ENCODE results near the gene CYS1. TPM values are rescaled to one million over a fixed set of nuclear protein-coding genes. Genes with fewer than 3 reads are reported as not detected.

CYS1 gene
- polyA plus RNA-seq, 2 of the 4 experiments (the other 2 are of a cell fraction): 0.68 to 1.1 TPM

DNA sequence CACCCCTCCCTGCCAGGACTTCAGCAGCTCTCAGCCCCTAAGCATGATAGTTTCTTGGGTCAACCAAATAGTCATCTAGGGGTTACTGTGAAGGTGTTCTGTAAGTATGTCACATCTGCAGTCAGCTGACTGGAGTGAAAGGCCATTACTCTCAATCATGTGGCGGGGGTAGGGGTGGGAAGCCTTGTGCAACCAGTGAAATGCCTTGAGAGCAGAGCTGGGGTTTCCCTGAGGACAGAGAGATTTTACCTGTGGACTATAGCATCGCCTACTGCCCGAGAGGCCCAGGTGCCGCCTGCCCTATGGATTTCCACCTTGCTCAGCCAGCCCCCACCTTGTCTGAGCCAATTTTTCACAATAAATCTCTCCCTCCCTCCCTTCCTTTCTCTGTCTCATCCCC, 57.8 kb downstream of the CYS1 start:
- CTCF ChIA-PET: interaction anchor here (1.1 to 9.0 kb wide), 6 partner anchors 15 to 208 kb away, joined by 3 to 53 read pairs (median 6); no protein-coding TSS in a partner anchor
- WGBS (ENCODE audit: missing lambda C conversion rate): 86% methylated on average over 4 of the region's 4 CpGs
- Histone ChIP-seq H3K9me3 (0 out of 3 replicates have a peak, but pooled peaks cover under 1% of the 10 kb centered on the region), H3K4me1 (no peaks in the 10 kb centered on the region), H3K4me3 (no peak overlapping the region), H3K27ac (no peak overlapping the region), H3K4me2 (no peak overlapping the region)
- no peak for DNase-seq (ENCODE audit: low read depth in 1 of 2, low spot score in 1 of 2)
- TF ChIP-seq, protein P1, sequence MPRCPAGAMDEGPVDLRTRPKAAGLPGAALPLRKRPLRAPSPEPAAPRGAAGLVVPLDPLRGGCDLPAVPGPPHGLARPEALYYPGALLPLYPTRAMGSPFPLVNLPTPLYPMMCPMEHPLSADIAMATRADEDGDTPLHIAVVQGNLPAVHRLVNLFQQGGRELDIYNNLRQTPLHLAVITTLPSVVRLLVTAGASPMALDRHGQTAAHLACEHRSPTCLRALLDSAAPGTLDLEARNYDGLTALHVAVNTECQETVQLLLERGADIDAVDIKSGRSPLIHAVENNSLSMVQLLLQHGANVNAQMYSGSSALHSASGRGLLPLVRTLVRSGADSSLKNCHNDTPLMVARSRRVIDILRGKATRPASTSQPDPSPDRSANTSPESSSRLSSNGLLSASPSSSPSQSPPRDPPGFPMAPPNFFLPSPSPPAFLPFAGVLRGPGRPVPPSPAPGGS (IDR thresholded peaks at IDR 0.05): no peak
- TF ChIP-seq, protein P2, sequence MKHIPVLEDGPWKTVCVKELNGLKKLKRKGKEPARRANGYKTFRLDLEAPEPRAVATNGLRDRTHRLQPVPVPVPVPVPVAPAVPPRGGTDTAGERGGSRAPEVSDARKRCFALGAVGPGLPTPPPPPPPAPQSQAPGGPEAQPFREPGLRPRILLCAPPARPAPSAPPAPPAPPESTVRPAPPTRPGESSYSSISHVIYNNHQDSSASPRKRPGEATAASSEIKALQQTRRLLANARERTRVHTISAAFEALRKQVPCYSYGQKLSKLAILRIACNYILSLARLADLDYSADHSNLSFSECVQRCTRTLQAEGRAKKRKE (CRISPR knock-in tag; IDR thresholded peaks at IDR 0.05; ENCODE audit: low read depth): no peak
- no peak for TF ChIP-seq RNF2 (IDR thresholded peaks at IDR 0.05; ENCODE audit: borderline replicate concordance, low read depth)
- no peak for TF ChIP-seq NR3C1 (IDR thresholded peaks at IDR 0.05)
- no peak for TF ChIP-seq FOSB (CRISPR knock-in tag; IDR thresholded peaks at IDR 0.05)
- no peak for TF ChIP-seq KDM5A (IDR thresholded peaks at IDR 0.05)
- TF ChIP-seq REST (IDR thresholded peaks at IDR 0.05): no peak
- no peak for TF ChIP-seq HOXA7 (CRISPR knock-in tag; IDR thresholded peaks at IDR 0.05)
- TF ChIP-seq JUN (IDR thresholded peaks at IDR 0.05): no peak
- no peak for TF ChIP-seq SREBF2 (IDR thresholded peaks at IDR 0.05)
- no peak for TF ChIP-seq EP300 (IDR thresholded peaks at IDR 0.05)
- POLR2A ChIA-PET: no interaction called here
- no peak for FAIRE-seq
- ATAC-seq: peak; percentile 13 to 21; a peak in 4 of 6 replicates

DNA sequence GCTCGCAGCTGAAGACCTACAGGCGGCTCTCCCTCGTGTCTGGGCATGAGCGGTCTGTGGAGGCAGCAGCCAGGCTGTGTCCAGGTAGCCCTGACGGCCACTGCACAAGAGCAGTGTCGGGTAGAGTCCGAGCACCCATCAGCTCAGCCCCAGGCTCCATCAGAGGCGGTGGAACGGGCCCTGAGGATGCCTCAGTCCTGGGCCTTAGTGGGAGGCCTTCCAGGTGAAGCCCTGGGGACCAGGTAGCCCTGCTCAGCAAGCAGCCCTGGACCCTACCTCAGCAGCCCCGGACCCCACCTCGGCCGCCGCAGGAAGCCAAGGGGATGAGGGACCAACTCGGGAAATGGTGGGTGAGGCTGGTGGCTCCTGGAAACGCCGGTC, 58.2 kb downstream of the CYS1 start:
- 0 out of 3 replicates have a peak, but pooled peaks cover 4% of the 10 kb centered on the region for H3K9me3 ChIP-seq
- H3K27ac ChIP-seq: no peak overlapping the region
- ChIA-PET POLR2A (no interaction called here), CTCF (interaction anchor here (1.1 to 9.0 kb wide), 7 partner anchors 15 to 208 kb away, joined by 3 to 53 read pairs (median 4); no protein-coding TSS in a partner anchor)
- TF ChIP-seq TP53 (CRISPR knock-in tag; IDR thresholded peaks at IDR 0.05) (no peak), EP300 (IDR thresholded peaks at IDR 0.05) (no peak), HDAC2 (IDR thresholded peaks at IDR 0.05) (no peak), JUN (IDR thresholded peaks at IDR 0.05) (no peak), HOXA7 (CRISPR knock-in tag; IDR thresholded peaks at IDR 0.05) (no peak), FOSL2 (IDR thresholded peaks at IDR 0.05) (no peak), FOSL2 (CRISPR knock-in tag; IDR thresholded peaks at IDR 0.05) (no peak)
- TF ChIP-seq, protein P1 (IDR thresholded peaks at IDR 0.05): no peak
- ATAC-seq (peak in 1 of 2 experiments; percentile 30; a peak in 3 of 6 replicates), DNase-seq (ENCODE audit: low read depth in 1 of 2, low spot score in 1 of 2) (no peak), FAIRE-seq (no peak)
- no peak overlapping the region for H3K4me2 ChIP-seq
- H3K4me1 ChIP-seq: no peaks in the 10 kb centered on the region
- no peak overlapping the region for H3K4me3 ChIP-seq
- 62% methylated on average over 10 of the region's 16 CpGs for WGBS (ENCODE audit: missing lambda C conversion rate)
